H1 (cell line): ENCODE results near the gene NCSTN. TPM values are rescaled to one million over a fixed set of nuclear protein-coding genes. Genes with fewer than 3 reads are reported as not detected.
A peak's percentile ranks its signal among the peaks of the same experiment; 100 is the strongest.

ENCODE experiments used
- CTCF ChIA-PET: fragments of 300-600 bp; sonication (Branson Sonifier 250); formaldehyde crosslinking; loops from one replicate; lab custom pipeline; 2021; ENCODE audit not compliant: partially characterized antibody; lab: Charles Lee
- POLR2A ChIA-PET: fragments of 300-600 bp; sonication (Branson Sonifier 250); formaldehyde crosslinking; loops from one replicate; lab custom pipeline; 2021; ENCODE audit warnings: inconsistent platforms; ENCODE audit not compliant: partially characterized antibody; lab: Charles Lee
- DNase-seq, 2 experiments: peaks; one replicate each; pipeline versions ENCODE4 v3.0.0 to v3.0.0-alpha.2; 2010 to 2022; ENCODE audit warnings: low spot score in 2 of 2, low read depth in 1 of 2, mixed read lengths in 1 of 2
- FAIRE-seq: peaks from 2 replicates; lab custom pipeline; 2011; peaks lifted over from hg19 to GRCh38; lab: Jason Lieb, UNC
- H2AFZ ChIP-seq: 2 replicates; pipeline ENCODE4 v1.8.1; 2012; ENCODE audit warnings: low read length, inconsistent platforms
- H2AK5ac ChIP-seq: 2 replicates; pipeline ENCODE4 v1.6.1; 2013; ENCODE audit warnings: low read depth, low read length
- H2BK120ac ChIP-seq: replicated peaks from 2 replicates; pipeline ENCODE3; 2013; ENCODE audit warnings: low read depth, low read length, inconsistent platforms
- H2BK12ac ChIP-seq: 2 replicates; pipeline ENCODE4 v1.6.1; 2013; ENCODE audit warnings: low read depth, low read length
- H2BK15ac ChIP-seq: 2 replicates; pipeline ENCODE4 v1.6.1; 2013; ENCODE audit warnings: low read length
- H2BK20ac ChIP-seq: 2 replicates; pipeline ENCODE4 v1.6.1; 2013; ENCODE audit warnings: low read length
- H2BK5ac ChIP-seq: 2 replicates; pipeline ENCODE4 v1.6.1; 2013; ENCODE audit warnings: low read depth, low read length
- H3K14ac ChIP-seq: 2 replicates; pipeline ENCODE4 v1.6.1; 2013; ENCODE audit warnings: inconsistent platforms; ENCODE audit not compliant: insufficient read length
- H3K18ac ChIP-seq: 2 replicates; pipeline ENCODE4 v1.6.1; 2013; ENCODE audit warnings: low read length; ENCODE audit errors: extremely low read depth
- H3K23ac ChIP-seq: 2 replicates; pipeline ENCODE4 v1.6.1; 2013; ENCODE audit warnings: inconsistent platforms; ENCODE audit not compliant: insufficient read length
- H3K23me2 ChIP-seq: 2 replicates; pipeline ENCODE4 v1.6.1; 2013; ENCODE audit warnings: low read depth, low read length
- H3K27ac ChIP-seq: 2 replicates; pipeline ENCODE4 v1.6.1; 2011; ENCODE audit warnings: low read depth, low read length, inconsistent platforms
- H3K27me3 ChIP-seq, 4 experiments: replicated peaks in 1 of 4; 1 replicate in 1 of 4; 2 replicates in 3 of 4; pipeline versions ENCODE4 v1.6.1 to v1.8.1; 2011 to 2013; ENCODE audit warnings: low read length in 3 of 4, mild to moderate bottlenecking in 3 of 4, inconsistent platforms in 2 of 4, mixed read lengths in 2 of 4, moderate library complexity in 1 of 4; ENCODE audit not compliant: control insufficient read depth in 3 of 4, insufficient read depth in 3 of 4; ENCODE audit errors: extremely low read depth in 1 of 4
- H3K36me3 ChIP-seq, 4 experiments: 2 replicates each; pipeline versions ENCODE4 v1.6.1 to v1.8.1; 2011 to 2013; ENCODE audit warnings: mild to moderate bottlenecking in 4 of 4, low read length in 3 of 4, moderate library complexity in 2 of 4, control low read depth in 1 of 4, inconsistent platforms in 1 of 4; ENCODE audit not compliant: insufficient read depth in 4 of 4, control insufficient read depth in 2 of 4
- H3K4ac ChIP-seq: replicated peaks from 2 replicates; pipeline ENCODE3; 2013; ENCODE audit warnings: low read length, low read depth, mixed read lengths, inconsistent platforms; ENCODE audit not compliant: insufficient read length
- H3K4me1 ChIP-seq, 4 experiments: replicated peaks in 1 of 4; 1 replicate in 1 of 4; 2 replicates in 3 of 4; pipeline versions ENCODE4 v1.6.1 to v1.8.1; 2011 to 2013; ENCODE audit warnings: low read length in 3 of 4, inconsistent platforms in 2 of 4, mixed read lengths in 1 of 4; ENCODE audit not compliant: insufficient read depth in 4 of 4, control insufficient read depth in 3 of 4
- H3K4me2 ChIP-seq, 2 experiments: 2 replicates each; pipeline versions ENCODE4 v1.6.1 to v1.8.1; 2011 to 2013; ENCODE audit warnings: low read depth in 2 of 2, low read length in 2 of 2, control low read depth in 1 of 2, inconsistent platforms in 1 of 2, mild to moderate bottlenecking in 1 of 2; ENCODE audit not compliant: insufficient read depth in 1 of 2
- H3K4me3 ChIP-seq, 4 experiments: fragments of 200-600, 300-600 bp in 1 of 4; sonication (generic), shearing (Covaris generic), sonication (Bioruptor Twin) in 1 of 4; 2 replicates each; pipeline versions ENCODE4 v1.5.1 to v1.8.1; 2011 to 2016; ENCODE audit warnings: low read length in 4 of 4, low read depth in 3 of 4, control low read depth in 2 of 4, inconsistent platforms in 2 of 4, mild to moderate bottlenecking in 2 of 4, mixed read lengths in 1 of 4, moderate library complexity in 1 of 4; ENCODE audit not compliant: insufficient read depth in 2 of 4; ENCODE audit errors: extremely low read depth in 1 of 4
- H3K56ac ChIP-seq: replicated peaks from 2 replicates; pipeline ENCODE3; 2013; ENCODE audit warnings: low read depth, mild to moderate bottlenecking, mixed read lengths, low read length, inconsistent platforms; ENCODE audit not compliant: insufficient read length
- H3K79me1 ChIP-seq: 2 replicates; pipeline ENCODE4 v1.6.1; 2013; ENCODE audit warnings: low read depth, low read length, control low read depth
- H3K79me2 ChIP-seq, 2 experiments: 2 replicates each; pipeline versions ENCODE4 v1.6.1 to v1.8.1; 2012 to 2013; ENCODE audit warnings: low read length in 2 of 2, mild to moderate bottlenecking in 2 of 2, inconsistent platforms in 1 of 2; ENCODE audit not compliant: insufficient read depth in 2 of 2, control insufficient read depth in 1 of 2
- H3K9ac ChIP-seq, 4 experiments: replicated peaks in 1 of 4; 1 replicate in 1 of 4; 2 replicates in 3 of 4; pipeline versions ENCODE4 v1.6.1 to v1.8.1; 2011 to 2013; ENCODE audit warnings: low read depth in 3 of 4, low read length in 3 of 4, control low read depth in 2 of 4, mild to moderate bottlenecking in 2 of 4, moderate library complexity in 2 of 4, inconsistent platforms in 1 of 4; ENCODE audit errors: extremely low read depth in 1 of 4
- H3K9me3 ChIP-seq, 2 experiments: 2 replicates each; pipeline versions ENCODE4 v1.6.1 to v1.8.1; 2012 to 2013; ENCODE audit warnings: mild to moderate bottlenecking in 2 of 2, moderate library complexity in 2 of 2, control low read depth in 1 of 2, inconsistent platforms in 1 of 2, low read depth in 1 of 2, low read length in 1 of 2, mixed read lengths in 1 of 2; ENCODE audit not compliant: insufficient read depth in 2 of 2
- H4K20me1 ChIP-seq, 2 experiments: replicated peaks in 1 of 2; 2 replicates each; pipeline versions ENCODE3 to v1.8.1; 2011 to 2013; ENCODE audit warnings: inconsistent platforms in 2 of 2, low read length in 2 of 2, mild to moderate bottlenecking in 1 of 2; ENCODE audit not compliant: insufficient read depth in 2 of 2, control insufficient read depth in 1 of 2
- H4K5ac ChIP-seq: 2 replicates; pipeline ENCODE4 v1.6.1; 2013; ENCODE audit warnings: low read length, low read depth, mixed read lengths, inconsistent platforms; ENCODE audit not compliant: insufficient read length
- H4K8ac ChIP-seq: 2 replicates; pipeline ENCODE4 v1.8.0; 2013; ENCODE audit warnings: mild to moderate bottlenecking, moderate library complexity, low read length, inconsistent platforms; ENCODE audit not compliant: insufficient read depth; ENCODE audit errors: extremely low read depth
- H4K91ac ChIP-seq: replicated peaks from 2 replicates; pipeline ENCODE3; 2013; ENCODE audit warnings: low read length, mixed read lengths, inconsistent platforms; ENCODE audit not compliant: insufficient read length
- BACH1 ChIP-seq: IDR thresholded peaks from 2 replicates; pipeline ENCODE4 v1.6.1; 2012; ENCODE audit warnings: low read length, improper control_type of control experiment
- CREB1 ChIP-seq: IDR thresholded peaks from 2 replicates; pipeline ENCODE4 v1.6.1; 2012; ENCODE audit warnings: inconsistent platforms
- CTCF ChIP-seq, 3 experiments: IDR thresholded peaks; 1 replicate in 2 of 3; 2 replicates in 1 of 3; pipeline versions ENCODE4 v1.5.1 to v1.6.1; 2011; ENCODE audit warnings: low read length in 3 of 3, mild to moderate bottlenecking in 3 of 3, inconsistent platforms in 2 of 3, low read depth in 1 of 3, moderate library complexity in 1 of 3; ENCODE audit not compliant: insufficient read depth in 1 of 3; ENCODE audit errors: control extremely low read depth in 1 of 3
- EGR1 ChIP-seq: IDR thresholded peaks from 2 replicates; pipeline ENCODE4 v1.6.1; 2011; ENCODE audit warnings: low read depth, low read length, borderline replicate concordance
- KDM1A ChIP-seq: fragments of 200-600, 300-600 bp; sonication (generic); IDR thresholded peaks from 2 replicates; pipeline ENCODE4 v1.7.1; 2016; ENCODE audit warnings: mild to moderate bottlenecking, low read length, borderline replicate concordance
- RFX5 ChIP-seq: IDR thresholded peaks from 2 replicates; pipeline ENCODE4 v1.6.1; 2011; ENCODE audit warnings: low read depth, low read length, improper control_type of control experiment, borderline replicate concordance
- SUZ12 ChIP-seq: fragments of 200-600 bp; sonication (generic); IDR thresholded peaks from 2 replicates; pipeline ENCODE4 v1.6.1; 2012; ENCODE audit warnings: mild to moderate bottlenecking, inconsistent platforms, low read length, moderate library complexity, mixed read lengths
- TAF7 ChIP-seq: optimal IDR thresholded peaks from 2 replicates; pipeline ENCODE3; 2011; ENCODE audit warnings: low read depth, mild to moderate bottlenecking, inconsistent platforms, low read length, moderate library complexity, borderline replicate concordance
- TBP ChIP-seq: IDR thresholded peaks from 2 replicates; pipeline ENCODE4 v1.6.1; 2011; ENCODE audit warnings: low read depth, low read length, improper control_type of control experiment
- ZNF274 ChIP-seq: IDR thresholded peaks from 2 replicates; pipeline ENCODE4 v1.7.0; 2012; ENCODE audit warnings: low read length, borderline replicate concordance; ENCODE audit errors: extremely low read depth
- WGBS, 2 experiments: shearing (Covaris generic) in 1 of 2; methylation state at CpG; one replicate each; pipeline versions ENCODE4 v1.1.6 to v1.1.7; 2013 to 2015; ENCODE audit warnings: low lambda C conversion rate in 2 of 2, mixed read lengths in 2 of 2, inconsistent platforms in 1 of 2, low coverage in 1 of 2, missing lambda C conversion rate in 1 of 2; ENCODE audit not compliant: insufficient replicate concordance in 2 of 2, insufficient coverage in 1 of 2, insufficient read length in 1 of 2; ENCODE audit errors: extremely low coverage in 1 of 2, missing lambda C conversion rate in 1 of 2; 5-methylcytosine and 5-hydroxymethylcytosine counted together
- polyA plus RNA-seq, 7 experiments: library from polyadenylated mRNA; depleted of rRNA in 3 of 7; stranded (reverse) in 5 of 7; unstranded in 2 of 7; fragments of >200 nt in 5 of 7; fragments of 200-250 nt in 2 of 7; gene quantifications; 1 replicate in 5 of 7; 2 replicates in 1 of 7; 4 replicates in 1 of 7; pipeline versions ENCODE4 v1.2.1 to v1.2.3, GENCODE V29; 2011 to 2013; ENCODE audit warnings: missing spikeins in 2 of 7, mixed read lengths in 2 of 7
- total RNA-seq: library from RNA; stranded (reverse); fragmentation: NEBNext Ultra II Directional; extraction: Animal tissue kit (Norgen Biotek cat#: 25700); gene quantifications from 2 replicates; pipeline ENCODE4 v1.2.1, GENCODE V29; 2021

Gene NCSTN
- total and polyA plus RNA-seq, 2 of the 8 experiments (the other 6 are each of a cell fraction or from before 2014, with no cell fraction given) = 64.7 to 125 TPM

GRCh38 chr1:160363010-160363409 lies 19.8 kb downstream of the NCSTN start:
- Histone ChIP-seq H3K79me1 (no peaks in the 10 kb centered on the region), H2BK15ac (no peak overlapping the region; the same call in 1 of the 2 replicates), H3K18ac (peak overlapping the region; percentile 33; the same call in 1 of the 2 replicates), H3K27me3 (no peaks in the 10 kb centered on the region), H2BK120ac (peak overlapping the region; percentile 18), H3K4me3 (no peak overlapping the region), H3K9me3 (no peaks in the 10 kb centered on the region), H3K4me1 (peaks cover 3 to 8% (median 4%) of the 10 kb centered on the region in 4 experiments; a peak in 6 of 7 replicates), H3K4me2 (no peak overlapping the region), H3K79me2 (no peaks in the 10 kb centered on the region), H3K14ac (no peak overlapping the region), H3K9ac (no peak overlapping the region), H3K4ac (peak overlapping the region; percentile 83), H2BK5ac (peak overlapping the region; percentile 95; the same call in 1 of the 2 replicates), H3K23me2 (0 out of 2 replicates have a peak, but pooled peaks cover 1% of the 10 kb centered on the region), H2AK5ac (no peak overlapping the region; the same call in 1 of the 2 replicates), H3K27ac (no peak overlapping the region), H3K36me3 (peaks cover 2 to 8% (median 6%) of the 10 kb centered on the region in 4 experiments; a peak in 6 of 8 replicates), H4K20me1 (no peaks in the 10 kb centered on the region), H2BK12ac (peak overlapping the region; percentile 97), H4K8ac (no peak overlapping the region; the same call in 1 of the 2 replicates), H2BK20ac (0 out of 2 replicates have a peak overlapping the region, but pooled peaks have one; percentile 73), H4K5ac (peak overlapping the region; percentile 59), H3K23ac (no peak overlapping the region), H3K56ac (no peak overlapping the region), H2AFZ (no peak overlapping the region), H4K91ac (peak overlapping the region; percentile 67)
- ChIA-PET POLR2A (interaction anchor here (0.6 to 17.2 kb wide), 13 partner anchors 11 to 318 kb away, joined by 3 to 244 read pairs (median 5); partner anchors contain the start of genes DCAF8, PEX19 and VANGL2), CTCF (interaction anchor here (0.5 to 26.0 kb wide), 11 partner anchors 10 to 109 kb away, joined by 3 to 683 read pairs (median 4); no protein-coding TSS in a partner anchor)
- WGBS, 2 experiments = 83% methylated on average over 5 of the region's 5 CpGs; no CpG with 5 or more reads in 1 of the 2 experiments
- no peak for DNase-seq
- no peak for FAIRE-seq
- no peak for TF ChIP-seq CTCF (IDR thresholded peaks at IDR 0.05; ENCODE audit: control extremely low read depth in 1 of 3, insufficient read depth in 1 of 3, low read depth in 1 of 3, low read length in 3 of 3)
- TF ChIP-seq KDM1A = no peak
- no peak for TF ChIP-seq CREB1
- TF ChIP-seq TAF7 = no peak
- TF ChIP-seq TBP = no peak
- no peak for TF ChIP-seq RFX5
- TF ChIP-seq EGR1 = no peak
- TF ChIP-seq ZNF274 = no peak
- TF ChIP-seq BACH1 = no peak
- no peak for TF ChIP-seq SUZ12
